K562 (cell line): ENCODE results near the gene MOK.

Source experiments
- CTCF ChIP-seq, 3 experiments: IDR thresholded peaks in 2 of 3; conservative IDR thresholded peaks in 1 of 3; 2 replicates each; pipeline ENCODE4 v1.5.1; 2011 to 2012; ENCODE audit warnings: low read length in 3 of 3, mild to moderate bottlenecking in 3 of 3, control low read depth in 2 of 3, improper control_type of control experiment in 1 of 3, inconsistent platforms in 1 of 3, low read depth in 1 of 3, mixed read lengths in 1 of 3, moderate library complexity in 1 of 3; ENCODE audit not compliant: insufficient read depth in 2 of 3
- ZHX1 ChIP-seq: fragments of 150-350 bp; conservative IDR thresholded peaks from 2 replicates; pipeline ENCODE4 v1.6.1; 2014; ENCODE audit warnings: low read length

DNA sequence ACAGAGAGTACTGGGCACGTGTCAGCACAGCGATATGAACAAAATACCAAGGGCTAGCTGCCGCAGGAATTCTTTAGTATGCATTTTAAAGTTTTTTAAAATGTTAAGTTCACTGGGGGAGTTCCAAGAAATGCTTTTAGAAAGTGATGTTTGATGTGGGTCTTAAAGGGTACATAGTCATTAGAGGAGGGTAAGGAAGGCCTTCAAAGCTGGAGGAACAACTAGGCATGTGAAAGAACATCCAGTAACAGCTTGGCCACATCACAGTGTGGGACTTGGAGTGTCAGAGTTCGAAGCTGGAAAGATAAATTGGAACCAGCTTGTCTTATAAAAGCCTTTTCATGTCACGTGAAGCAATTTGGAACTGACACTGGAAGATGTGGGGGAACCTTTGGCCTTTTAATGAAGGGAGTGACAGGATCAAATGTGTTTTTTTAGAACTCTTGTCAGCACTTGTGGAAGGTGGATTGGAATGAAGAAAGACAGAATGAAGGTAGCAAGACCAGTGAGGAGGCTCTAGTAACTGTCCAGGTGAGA is 107.6 kb downstream of the MOK start:
- TF ChIP-seq CTCF (IDR thresholded peaks at IDR 0.05 in 2 of 3, conservative IDR thresholded peaks at IDR 0.05 in 1 of 3; ENCODE audit: insufficient read depth in 2 of 3, low read depth in 1 of 3, low read length in 3 of 3) (no peak), ZHX1 (no peak)
